ENCODE results near the gene HEYL.

The HEYL gene

DNA sequence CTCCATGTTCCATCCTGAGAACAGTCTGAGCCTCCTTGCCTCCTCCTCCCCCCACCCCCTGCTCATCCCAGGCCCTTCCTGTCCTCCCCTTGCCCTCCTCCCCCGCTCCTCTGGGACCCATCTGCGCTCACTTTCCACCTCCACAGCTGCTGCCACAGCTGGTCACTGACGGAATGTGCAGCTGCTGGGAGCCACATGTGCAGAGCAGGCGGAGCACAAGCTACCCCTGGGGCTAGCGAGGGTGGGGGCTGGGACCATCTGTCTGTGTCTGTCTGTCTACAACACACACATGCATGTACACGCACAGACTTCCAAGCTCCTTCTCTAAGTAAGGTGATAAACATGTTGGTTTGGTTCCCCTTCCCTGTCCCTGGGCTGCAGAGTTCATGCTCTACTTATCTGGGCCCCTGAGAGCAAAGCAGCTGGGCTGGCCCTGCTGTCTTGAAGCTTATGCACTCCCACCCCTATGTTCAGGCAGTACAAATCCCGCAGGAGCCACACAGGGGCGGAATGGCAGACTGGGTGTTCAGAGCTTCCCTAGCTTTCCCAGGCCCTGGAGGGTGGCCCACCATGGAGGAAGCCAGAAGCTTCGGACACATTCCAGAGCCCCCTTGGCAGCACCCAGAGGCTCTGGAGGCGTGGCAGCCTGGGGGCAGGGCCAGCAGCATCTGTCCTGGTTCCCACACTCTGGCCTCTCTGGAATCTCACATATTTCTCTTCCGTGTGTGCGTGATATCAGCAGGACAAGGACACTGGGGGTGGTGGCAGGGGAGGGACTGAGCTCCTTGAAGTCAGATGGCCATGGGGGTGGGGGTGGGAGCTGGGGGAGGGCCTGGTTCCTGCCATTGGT, 7.0 kb upstream of the HEYL start:
- no peak for DNase-seq (ENCODE audit: low read depth)
- TF ChIP-seq, protein P1, sequence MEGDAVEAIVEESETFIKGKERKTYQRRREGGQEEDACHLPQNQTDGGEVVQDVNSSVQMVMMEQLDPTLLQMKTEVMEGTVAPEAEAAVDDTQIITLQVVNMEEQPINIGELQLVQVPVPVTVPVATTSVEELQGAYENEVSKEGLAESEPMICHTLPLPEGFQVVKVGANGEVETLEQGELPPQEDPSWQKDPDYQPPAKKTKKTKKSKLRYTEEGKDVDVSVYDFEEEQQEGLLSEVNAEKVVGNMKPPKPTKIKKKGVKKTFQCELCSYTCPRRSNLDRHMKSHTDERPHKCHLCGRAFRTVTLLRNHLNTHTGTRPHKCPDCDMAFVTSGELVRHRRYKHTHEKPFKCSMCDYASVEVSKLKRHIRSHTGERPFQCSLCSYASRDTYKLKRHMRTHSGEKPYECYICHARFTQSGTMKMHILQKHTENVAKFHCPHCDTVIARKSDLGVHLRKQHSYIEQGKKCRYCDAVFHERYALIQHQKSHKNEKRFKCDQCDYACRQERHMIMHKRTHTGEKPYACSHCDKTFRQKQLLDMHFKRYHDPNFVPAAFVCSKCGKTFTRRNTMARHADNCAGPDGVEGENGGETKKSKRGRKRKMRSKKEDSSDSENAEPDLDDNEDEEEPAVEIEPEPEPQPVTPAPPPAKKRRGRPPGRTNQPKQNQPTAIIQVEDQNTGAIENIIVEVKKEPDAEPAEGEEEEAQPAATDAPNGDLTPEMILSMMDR (IDR thresholded peaks at IDR 0.05; ENCODE audit: control insufficient read depth, extremely low read depth, insufficient read depth) = no peak
- no peak overlapping the region for H3K4me3 ChIP-seq (ENCODE audit: low read depth, low read length)

DNA sequence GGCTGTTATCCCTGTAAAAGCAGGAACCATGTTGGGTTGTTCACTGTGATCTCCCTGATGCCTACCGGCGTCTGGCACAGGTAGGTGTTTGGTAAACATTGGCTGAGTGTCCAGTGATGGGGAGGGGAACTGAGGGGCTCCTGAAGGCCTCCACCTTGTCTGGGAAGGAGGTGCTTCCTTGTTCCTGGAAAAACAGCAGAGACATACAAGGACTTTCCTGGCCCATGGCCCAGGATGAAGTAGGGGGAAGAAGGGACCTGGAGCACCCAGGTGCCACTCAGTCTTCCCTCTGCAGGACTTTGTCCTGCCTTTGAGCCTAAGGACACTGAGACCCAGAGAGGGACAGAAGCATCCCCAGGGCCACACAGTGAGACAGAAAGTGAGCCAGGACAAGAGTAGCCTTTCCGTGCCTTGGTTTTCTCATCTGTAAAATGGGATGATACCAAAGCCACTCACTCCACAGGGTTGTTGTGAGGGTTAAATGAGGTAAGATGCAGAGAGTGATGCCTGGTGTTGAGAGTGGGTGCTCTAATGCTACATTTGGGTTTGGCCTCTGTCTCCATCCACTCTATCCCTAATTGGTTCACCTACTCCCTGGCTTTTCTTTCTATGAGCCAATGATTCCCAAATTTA, 6.1 kb upstream of the HEYL start:
- TF ChIP-seq, protein P1 (IDR thresholded peaks at IDR 0.05; ENCODE audit: control insufficient read depth, extremely low read depth, insufficient read depth) = no peak
- no peak overlapping the region for H3K4me3 ChIP-seq (ENCODE audit: low read depth, low read length)
- no peak for DNase-seq (ENCODE audit: low read depth)

DNA sequence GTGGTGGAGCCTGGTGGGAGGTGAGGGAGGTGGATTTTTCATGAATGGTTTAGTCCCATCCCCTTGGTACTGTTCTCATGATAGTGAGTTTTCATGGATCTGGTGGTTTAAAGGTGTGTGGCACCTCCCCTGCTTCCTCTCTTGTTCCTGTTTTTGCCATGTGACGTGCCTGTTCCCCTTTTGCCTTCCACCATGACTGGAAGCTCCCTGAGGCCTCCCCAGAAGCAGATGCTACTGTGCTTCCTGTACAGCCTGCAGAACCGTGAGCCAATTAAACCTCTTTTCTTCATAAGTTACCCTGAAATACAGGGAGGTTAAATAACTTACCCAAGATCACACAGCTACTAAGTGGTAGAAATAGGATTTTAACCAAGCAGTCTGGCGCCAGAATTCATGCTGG, 4.3 kb upstream of the HEYL start:
- TF ChIP-seq, protein P1 (IDR thresholded peaks at IDR 0.05; ENCODE audit: control insufficient read depth, extremely low read depth, insufficient read depth) = no peak
- no peak overlapping the region for H3K4me3 ChIP-seq (ENCODE audit: low read depth, low read length)
- no peak for DNase-seq (ENCODE audit: low read depth)

DNA sequence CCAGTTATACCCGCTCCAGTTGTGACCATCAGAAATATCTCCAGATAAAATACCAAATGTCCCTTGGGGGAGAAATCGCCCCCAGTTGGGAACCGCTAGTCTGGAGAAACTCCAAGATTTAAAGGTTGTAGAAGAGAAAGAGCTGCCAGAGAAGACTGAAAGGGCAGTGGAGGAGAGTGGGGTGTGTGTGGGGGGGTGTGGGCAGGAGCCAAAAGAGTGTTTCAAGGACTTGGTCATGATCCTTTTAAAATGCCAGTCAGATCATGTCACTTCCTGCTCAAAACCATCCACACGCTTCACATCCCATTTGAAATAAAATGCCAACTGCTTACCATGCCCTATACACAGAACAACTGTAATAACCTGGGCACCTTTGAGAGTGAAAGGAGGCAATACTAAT, 3.4 kb upstream of the HEYL start:
- TF ChIP-seq, protein P1 (IDR thresholded peaks at IDR 0.05; ENCODE audit: control insufficient read depth, extremely low read depth, insufficient read depth) = no peak
- no peak overlapping the region for H3K4me3 ChIP-seq (ENCODE audit: low read depth, low read length)
- DNase-seq (ENCODE audit: low read depth) = no peak

DNA sequence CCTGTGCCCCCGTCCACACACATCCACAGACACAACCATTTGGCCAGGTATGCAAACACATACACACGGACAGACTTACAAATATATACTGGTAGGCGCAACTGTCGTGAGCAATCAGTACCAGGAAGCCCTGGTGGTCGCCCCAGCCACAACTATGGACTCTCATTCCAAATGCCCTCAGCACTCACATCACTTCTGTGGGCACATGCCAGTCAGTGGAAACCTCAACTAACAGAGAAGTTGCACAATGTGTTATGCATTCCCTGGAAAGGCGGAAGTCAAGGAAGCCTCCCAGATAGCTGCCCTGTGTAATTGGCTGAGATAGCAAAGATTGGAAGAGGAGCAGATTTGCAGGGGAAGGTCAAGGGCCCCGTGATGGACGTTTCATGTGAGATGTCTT, 1.4 kb upstream of the HEYL start:
- no peak for DNase-seq (ENCODE audit: low read depth)
- no peak overlapping the region for H3K4me3 ChIP-seq (ENCODE audit: low read depth, low read length)
- TF ChIP-seq, protein P1 (IDR thresholded peaks at IDR 0.05; ENCODE audit: control insufficient read depth, extremely low read depth, insufficient read depth) = no peak

DNA sequence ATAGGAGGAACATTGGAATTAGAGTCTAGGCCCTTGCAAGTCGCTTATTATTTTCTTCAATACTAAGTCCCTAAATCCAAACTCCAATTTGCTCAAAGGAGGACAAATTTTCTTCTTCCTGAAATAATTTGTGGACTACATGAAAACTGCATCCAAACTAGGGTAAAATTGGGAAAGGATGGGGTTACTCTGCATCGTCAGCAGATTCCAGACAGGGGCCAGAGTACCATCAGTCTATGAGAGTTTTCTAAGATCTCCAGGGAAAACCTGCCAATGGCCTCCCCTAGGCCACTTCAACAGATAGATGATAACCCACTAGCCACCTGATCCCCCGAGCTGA, 508 bp downstream of the HEYL start:
- TF ChIP-seq, protein P1 (IDR thresholded peaks at IDR 0.05; ENCODE audit: control insufficient read depth, extremely low read depth, insufficient read depth) = no peak
- no peak for DNase-seq (ENCODE audit: low read depth)
- no peak overlapping the region for H3K4me3 ChIP-seq (ENCODE audit: low read depth, low read length)

Data from LNCaP clone FGC (cell line).